GM13976 (cell line): ENCODE results near the gene MAGEC2.

Experiments used
- DNase-seq: peaks from one replicate; pipeline ENCODE4 v3.0.0; 2012; ENCODE audit warnings: low spot score
- in situ Hi-C: fragments of 300-500 bp; cut with MboI; formaldehyde crosslinking; loops from one replicate; pipeline ENCODE4 v1.12.0; 2022; ENCODE audit warnings: low sequenced_read_pairs, mixed read lengths, inconsistent platforms; ENCODE audit not compliant: unreplicated experiment
- TF ChIP-seq, protein P1 (sequence below): IDR thresholded peaks from 2 replicates; pipeline ENCODE4 v1.5.1; 2012; ENCODE audit warnings: borderline replicate concordance, mild to moderate bottlenecking; ENCODE audit not compliant: insufficient read depth; ENCODE audit errors: extremely low read depth, missing control alignments, control extremely low read depth

The MAGEC2 gene

DNA sequence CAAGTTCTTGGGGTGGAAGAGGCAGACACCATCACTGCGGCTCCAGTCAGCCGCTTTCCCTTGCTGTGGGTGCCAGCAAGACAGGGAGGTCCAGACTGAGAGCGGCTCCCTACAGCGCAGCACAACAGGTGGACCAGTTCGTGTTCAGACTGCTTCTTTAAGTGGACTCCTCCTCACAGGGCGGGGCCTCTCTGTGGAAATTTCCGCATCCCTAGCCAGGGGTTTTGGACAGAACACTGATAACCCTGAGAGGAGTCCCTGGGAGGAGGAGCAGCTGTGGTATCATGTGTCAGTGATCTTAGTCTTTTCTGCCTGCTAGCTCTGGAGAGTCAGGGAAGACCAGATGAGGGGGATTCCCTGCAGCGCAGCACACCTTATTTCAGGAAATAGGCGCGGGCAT lies 48.5 kb downstream of the MAGEC2 start:
- in situ Hi-C loops, result no loop called here
- no peak for DNase-seq
- TF ChIP-seq, protein P1, sequence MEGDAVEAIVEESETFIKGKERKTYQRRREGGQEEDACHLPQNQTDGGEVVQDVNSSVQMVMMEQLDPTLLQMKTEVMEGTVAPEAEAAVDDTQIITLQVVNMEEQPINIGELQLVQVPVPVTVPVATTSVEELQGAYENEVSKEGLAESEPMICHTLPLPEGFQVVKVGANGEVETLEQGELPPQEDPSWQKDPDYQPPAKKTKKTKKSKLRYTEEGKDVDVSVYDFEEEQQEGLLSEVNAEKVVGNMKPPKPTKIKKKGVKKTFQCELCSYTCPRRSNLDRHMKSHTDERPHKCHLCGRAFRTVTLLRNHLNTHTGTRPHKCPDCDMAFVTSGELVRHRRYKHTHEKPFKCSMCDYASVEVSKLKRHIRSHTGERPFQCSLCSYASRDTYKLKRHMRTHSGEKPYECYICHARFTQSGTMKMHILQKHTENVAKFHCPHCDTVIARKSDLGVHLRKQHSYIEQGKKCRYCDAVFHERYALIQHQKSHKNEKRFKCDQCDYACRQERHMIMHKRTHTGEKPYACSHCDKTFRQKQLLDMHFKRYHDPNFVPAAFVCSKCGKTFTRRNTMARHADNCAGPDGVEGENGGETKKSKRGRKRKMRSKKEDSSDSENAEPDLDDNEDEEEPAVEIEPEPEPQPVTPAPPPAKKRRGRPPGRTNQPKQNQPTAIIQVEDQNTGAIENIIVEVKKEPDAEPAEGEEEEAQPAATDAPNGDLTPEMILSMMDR, result no peak
